GM23338 (cell line): ENCODE results near the gene TNS3. TPM values are rescaled to one million over a fixed set of nuclear protein-coding genes. Genes with fewer than 3 reads are reported as not detected.

Experiments
- ATAC-seq: fragments of 200-7000 bp; cut with Tn5 transposase; 3 replicates; pipeline ENCODE4 v1.9.1; 2020
- DNase-seq: peaks from one replicate; pipeline ENCODE4 v3.0.0-alpha.2; 2015; ENCODE audit warnings: low spot score
- H2AFZ ChIP-seq: fragments of 200-600 bp; sonication (generic); 2 replicates; pipeline ENCODE4 v1.8.0; 2016; ENCODE audit warnings: antibody characterized with exemption, mild to moderate bottlenecking, moderate library complexity
- H3F3A ChIP-seq: fragments of 200-600 bp; sonication (generic); replicated peaks from 2 replicates; pipeline ENCODE4 v1.8.0; 2017; ENCODE audit warnings: antibody characterized with exemption, mixed run types, low read depth
- H3K27ac ChIP-seq: fragments of 200-600 bp; sonication (generic); 2 replicates; pipeline ENCODE4 v1.6.1; 2016; ENCODE audit warnings: low read depth
- H3K27me3 ChIP-seq: fragments of 200-600 bp; sonication (generic); 2 replicates; pipeline ENCODE4 v1.8.0; 2016; ENCODE audit warnings: mild to moderate bottlenecking, mixed run types, moderate library complexity; ENCODE audit not compliant: insufficient read depth
- H3K36me3 ChIP-seq: fragments of 200-600 bp; sonication (generic); 2 replicates; pipeline ENCODE4 v1.8.0; 2016; ENCODE audit warnings: mild to moderate bottlenecking; ENCODE audit not compliant: insufficient read depth
- H3K4me1 ChIP-seq: fragments of 200-600 bp; sonication (generic); 2 replicates; pipeline ENCODE4 v1.8.0; 2016; ENCODE audit warnings: mild to moderate bottlenecking, moderate library complexity; ENCODE audit not compliant: insufficient read depth
- H3K4me2 ChIP-seq: fragments of 200-600 bp; sonication (generic); 2 replicates; pipeline ENCODE4 v1.7.1; 2017; ENCODE audit warnings: mixed run types
- H3K4me3 ChIP-seq: fragments of 200-600 bp; sonication (generic); 2 replicates; pipeline ENCODE4 v1.6.1; 2016; ENCODE audit warnings: mixed run types
- H3K79me2 ChIP-seq: fragments of 200-600 bp; sonication (generic); replicated peaks from 2 replicates; pipeline ENCODE4 v1.8.0; 2017; ENCODE audit warnings: mild to moderate bottlenecking; ENCODE audit not compliant: insufficient read depth
- H3K9me2 ChIP-seq: fragments of 200-600 bp; sonication (generic); 2 replicates; pipeline ENCODE4 v1.8.0; 2017; ENCODE audit not compliant: insufficient read depth
- H4K20me1 ChIP-seq: fragments of 200-600 bp; sonication (generic); replicated peaks from 2 replicates; pipeline ENCODE4 v1.8.0; 2017; ENCODE audit warnings: mild to moderate bottlenecking; ENCODE audit not compliant: insufficient read depth
- H3K27ac Mint-ChIP-seq: 2 replicates; pipeline ENCODE4 v1.8.0; 2020; ENCODE audit warnings: inconsistent platforms, mild to moderate bottlenecking, moderate library complexity, mixed read lengths
- H3K27me3 Mint-ChIP-seq: 3 replicates; pipeline ENCODE4 v1.8.0; 2022; ENCODE audit warnings: low read depth, mild to moderate bottlenecking, moderate library complexity, mixed read lengths, inconsistent platforms; ENCODE audit not compliant: insufficient read depth, poor library complexity
- H3K36me3 Mint-ChIP-seq: 3 replicates; pipeline ENCODE4 v1.8.0; 2021; ENCODE audit warnings: low read depth, mild to moderate bottlenecking, inconsistent platforms, moderate library complexity, mixed read lengths
- H3K4me1 Mint-ChIP-seq: 3 replicates; pipeline ENCODE4 v1.8.0; 2020; ENCODE audit warnings: mild to moderate bottlenecking, inconsistent platforms, mixed read lengths
- H3K4me3 Mint-ChIP-seq: 3 replicates; pipeline ENCODE4 v1.8.0; 2021; ENCODE audit warnings: moderate library complexity, mild to moderate bottlenecking, inconsistent platforms, mixed read lengths
- H3K9me3 Mint-ChIP-seq: 3 replicates; pipeline ENCODE4 v1.8.0; 2020; ENCODE audit warnings: moderate library complexity, mild to moderate bottlenecking, inconsistent platforms, mixed read lengths
- CREB1 ChIP-seq: fragments of 250-450 bp; sonication (Bioruptor Pico); IDR thresholded peaks from 2 replicates; pipeline ENCODE4 v1.5.0; 2020; ENCODE audit warnings: low read depth, mild to moderate bottlenecking, moderate library complexity
- ETS1 ChIP-seq: IDR thresholded peaks from 2 replicates; pipeline ENCODE4 v1.6.1; 2016; ENCODE audit warnings: antibody characterized with exemption
- EZH2 ChIP-seq: fragments of 200-600 bp; sonication (generic); IDR thresholded peaks from one replicate; pipeline ENCODE4 v1.8.0; 2017; ENCODE audit warnings: antibody characterized with exemption, mild to moderate bottlenecking, low read depth; ENCODE audit not compliant: unreplicated experiment
- EZH2phosphoT487 ChIP-seq: fragments of 200-600 bp; sonication (generic); IDR thresholded peaks from one replicate; pipeline ENCODE4 v1.8.1; 2018; ENCODE audit warnings: antibody characterized with exemption; ENCODE audit not compliant: unreplicated experiment
- JUNB ChIP-seq: IDR thresholded peaks from one replicate; pipeline ENCODE4 v1.6.1; 2016; ENCODE audit warnings: antibody characterized with exemption; ENCODE audit not compliant: unreplicated experiment
- NANOG ChIP-seq: IDR thresholded peaks from 2 replicates; pipeline ENCODE4 v1.6.1; 2016; ENCODE audit warnings: antibody characterized with exemption, borderline replicate concordance
- POLR2AphosphoS5 ChIP-seq: IDR thresholded peaks from 2 replicates; pipeline ENCODE4 v1.6.1; 2016; ENCODE audit warnings: antibody characterized with exemption, low read depth
- REST ChIP-seq: IDR thresholded peaks from one replicate; pipeline ENCODE4 v1.6.1; 2018; ENCODE audit warnings: antibody characterized with exemption; ENCODE audit not compliant: unreplicated experiment
- STAT1 ChIP-seq: IDR thresholded peaks from one replicate; pipeline ENCODE4 v1.6.1; 2016; ENCODE audit warnings: antibody characterized with exemption; ENCODE audit not compliant: unreplicated experiment
- ZNF114 ChIP-seq: fragments of 250-450 bp; sonication (Bioruptor Pico); IDR thresholded peaks from 2 replicates; pipeline ENCODE4 v1.5.0; 2020; ENCODE audit warnings: mild to moderate bottlenecking, moderate library complexity
- ZNF462 ChIP-seq: fragments of 250-450 bp; sonication (Bioruptor Pico); IDR thresholded peaks from 2 replicates; pipeline ENCODE4 v1.5.0; 2020; ENCODE audit warnings: mild to moderate bottlenecking, moderate library complexity
- polyA plus RNA-seq: library from polyadenylated mRNA; unstranded; fragments of >200 nt; fragmentation: Nextera tagmentation; extraction: Ambion mirVana; gene quantifications from 2 replicates; pipeline ENCODE4 v1.2.1, GENCODE V29; 2016
- total RNA-seq: library from RNA; depleted of rRNA; stranded (reverse); fragments of >200 nt; shearing (Covaris generic); gene quantifications from 2 replicates; pipeline ENCODE4 v1.2.3, GENCODE V29; 2014
- TF ChIP-seq, protein P1 (sequence below), 2 experiments: fragments of 200-600 bp in 1 of 2; sonication (generic) in 1 of 2; conservative IDR thresholded peaks; 2 replicates each; pipeline versions ENCODE4 v1.5.1 to v1.6.1; 2016 to 2017; ENCODE audit warnings: antibody characterized with exemption in 2 of 2, low read depth in 2 of 2, mild to moderate bottlenecking in 2 of 2, moderate library complexity in 1 of 2

Gene TNS3
- total and polyA plus RNA-seq, 2 experiments from 2014 or later, result 6.2 to 28.7 TPM

DNA sequence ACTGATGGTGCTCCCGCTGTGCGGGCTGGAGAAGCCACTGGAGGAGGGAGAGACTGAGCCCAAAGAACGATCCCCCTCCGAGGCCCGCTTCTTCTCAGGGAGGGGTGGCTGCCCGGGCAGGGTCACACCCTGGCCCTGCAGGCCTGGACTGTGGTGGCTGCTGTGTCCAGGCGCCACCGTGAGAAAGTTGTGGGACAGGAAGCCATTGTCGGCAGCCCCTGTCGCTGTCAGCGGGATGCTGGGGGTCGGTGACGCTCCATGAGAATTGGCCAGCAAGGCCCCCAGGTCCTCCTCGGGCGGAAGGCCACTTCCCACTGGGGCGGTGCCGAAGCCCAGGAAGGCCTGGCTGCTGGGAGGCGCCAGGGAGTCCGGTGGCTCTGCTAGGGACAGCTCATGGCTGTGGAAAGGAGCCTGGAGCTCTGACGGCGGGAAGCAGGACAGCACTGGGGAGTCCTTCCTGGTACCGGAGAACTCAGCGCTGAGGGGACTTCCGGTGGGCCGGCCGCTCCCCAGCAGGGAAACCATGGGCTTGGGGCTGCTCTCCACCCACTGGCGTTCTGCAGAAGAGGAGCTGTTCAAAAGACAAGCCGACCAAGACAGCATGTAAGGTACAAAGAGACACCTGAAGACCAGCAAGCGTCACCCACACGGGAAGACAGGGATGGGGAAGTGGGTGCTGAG, 278.8 kb downstream of the TNS3 start (continued):
- TF ChIP-seq POLR2AphosphoS5 (no peak), CREB1 (CRISPR knock-in tag) (no peak)

DNA sequence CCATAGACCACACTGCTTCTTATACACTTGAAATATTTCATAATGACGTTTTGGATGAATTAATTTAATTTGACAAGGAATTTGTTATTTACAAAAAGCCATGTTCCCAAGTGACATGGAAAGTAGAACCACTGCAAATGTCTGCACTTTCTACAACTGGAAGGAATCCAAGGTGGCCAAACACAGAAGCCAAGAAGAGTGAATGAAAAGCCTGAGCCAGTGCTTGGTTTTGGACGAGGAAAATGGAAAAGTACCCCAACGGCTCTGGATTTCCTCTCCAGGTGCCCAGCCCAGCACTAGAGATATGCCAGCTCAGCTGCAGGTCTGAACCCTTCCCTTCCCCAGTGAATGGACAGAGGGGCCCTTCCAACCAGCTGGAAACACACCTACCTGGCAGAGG, 279.4 kb downstream of the TNS3 start:
- H3K4me3 Mint-ChIP-seq, result no peak overlapping the region
- no peak overlapping the region for H2AFZ ChIP-seq
- no peak overlapping the region for H3K27ac ChIP-seq
- H3K4me3 ChIP-seq, result no peak overlapping the region
- H3K27ac Mint-ChIP-seq, result no peak overlapping the region; the same call in 1 of the 2 replicates
- ATAC-seq (no peak), DNase-seq (no peak)
- no peaks in the 10 kb centered on the region for H3K79me2 ChIP-seq
- peaks cover 5% of the 10 kb centered on the region for H3K27me3 Mint-ChIP-seq
- no peaks in the 10 kb centered on the region for H3K4me1 ChIP-seq
- H3F3A ChIP-seq, result no peaks in the 10 kb centered on the region
- no peaks in the 10 kb centered on the region for H3K9me3 Mint-ChIP-seq
- H3K27me3 ChIP-seq, result no peaks in the 10 kb centered on the region
- H3K36me3 ChIP-seq, result no peaks in the 10 kb centered on the region
- no peaks in the 10 kb centered on the region for H3K9me2 ChIP-seq
- H3K4me2 ChIP-seq, result no peak overlapping the region
- H4K20me1 ChIP-seq, result no peaks in the 10 kb centered on the region; the same call in none of the 2 replicates
- no peaks in the 10 kb centered on the region; the same call in 2 of the 3 replicates for H3K36me3 Mint-ChIP-seq
- H3K4me1 Mint-ChIP-seq, result peaks cover 7% of the 10 kb centered on the region
- TF ChIP-seq NANOG, result no peak
- no peak for TF ChIP-seq POLR2AphosphoS5
- TF ChIP-seq STAT1, result no peak
- TF ChIP-seq JUNB, result no peak
- no peak for TF ChIP-seq EZH2
- TF ChIP-seq, protein P1, sequence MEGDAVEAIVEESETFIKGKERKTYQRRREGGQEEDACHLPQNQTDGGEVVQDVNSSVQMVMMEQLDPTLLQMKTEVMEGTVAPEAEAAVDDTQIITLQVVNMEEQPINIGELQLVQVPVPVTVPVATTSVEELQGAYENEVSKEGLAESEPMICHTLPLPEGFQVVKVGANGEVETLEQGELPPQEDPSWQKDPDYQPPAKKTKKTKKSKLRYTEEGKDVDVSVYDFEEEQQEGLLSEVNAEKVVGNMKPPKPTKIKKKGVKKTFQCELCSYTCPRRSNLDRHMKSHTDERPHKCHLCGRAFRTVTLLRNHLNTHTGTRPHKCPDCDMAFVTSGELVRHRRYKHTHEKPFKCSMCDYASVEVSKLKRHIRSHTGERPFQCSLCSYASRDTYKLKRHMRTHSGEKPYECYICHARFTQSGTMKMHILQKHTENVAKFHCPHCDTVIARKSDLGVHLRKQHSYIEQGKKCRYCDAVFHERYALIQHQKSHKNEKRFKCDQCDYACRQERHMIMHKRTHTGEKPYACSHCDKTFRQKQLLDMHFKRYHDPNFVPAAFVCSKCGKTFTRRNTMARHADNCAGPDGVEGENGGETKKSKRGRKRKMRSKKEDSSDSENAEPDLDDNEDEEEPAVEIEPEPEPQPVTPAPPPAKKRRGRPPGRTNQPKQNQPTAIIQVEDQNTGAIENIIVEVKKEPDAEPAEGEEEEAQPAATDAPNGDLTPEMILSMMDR (conservative IDR thresholded peaks at IDR 0.05; ENCODE audit: low read depth in 2 of 2), result no peak
- no peak for TF ChIP-seq CREB1 (CRISPR knock-in tag)
- TF ChIP-seq ZNF462 (CRISPR knock-in tag), result no peak
- no peak for TF ChIP-seq ZNF114 (CRISPR knock-in tag)
- TF ChIP-seq EZH2phosphoT487, result no peak
- no peak for TF ChIP-seq REST
- no peak for TF ChIP-seq ETS1
